ENCODE measurements around the gene SMOC1.

The SMOC1 gene

DNA sequence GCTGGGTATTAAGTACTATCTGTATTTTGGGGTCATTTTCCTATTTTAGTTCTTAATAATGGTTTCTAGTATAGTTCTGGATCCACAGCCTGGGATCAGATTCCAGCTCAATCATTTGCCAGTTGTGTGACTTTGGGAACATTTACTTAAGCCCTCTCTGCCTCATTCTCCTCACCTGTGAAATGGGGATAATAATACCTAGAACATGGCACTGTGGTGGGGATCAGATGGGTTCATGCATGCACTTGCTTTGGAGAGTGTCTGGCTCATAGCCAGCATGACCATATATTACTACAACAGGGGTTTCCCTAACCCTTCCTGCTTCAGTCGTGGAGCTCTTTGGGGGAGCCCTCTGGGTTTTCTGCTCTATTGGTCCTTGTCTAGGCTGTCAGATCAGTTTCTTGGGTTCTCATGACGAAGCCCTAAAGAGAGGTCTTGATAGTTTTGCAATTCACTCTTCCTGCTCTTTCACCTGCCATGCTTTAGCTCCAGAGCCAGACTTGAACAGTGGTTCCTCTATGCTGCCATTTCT, 34.1 kb upstream of the SMOC1 start:
- DNase-seq (ENCODE audit: insufficient read length, low spot score), result no peak
- TF ChIP-seq, protein P1, sequence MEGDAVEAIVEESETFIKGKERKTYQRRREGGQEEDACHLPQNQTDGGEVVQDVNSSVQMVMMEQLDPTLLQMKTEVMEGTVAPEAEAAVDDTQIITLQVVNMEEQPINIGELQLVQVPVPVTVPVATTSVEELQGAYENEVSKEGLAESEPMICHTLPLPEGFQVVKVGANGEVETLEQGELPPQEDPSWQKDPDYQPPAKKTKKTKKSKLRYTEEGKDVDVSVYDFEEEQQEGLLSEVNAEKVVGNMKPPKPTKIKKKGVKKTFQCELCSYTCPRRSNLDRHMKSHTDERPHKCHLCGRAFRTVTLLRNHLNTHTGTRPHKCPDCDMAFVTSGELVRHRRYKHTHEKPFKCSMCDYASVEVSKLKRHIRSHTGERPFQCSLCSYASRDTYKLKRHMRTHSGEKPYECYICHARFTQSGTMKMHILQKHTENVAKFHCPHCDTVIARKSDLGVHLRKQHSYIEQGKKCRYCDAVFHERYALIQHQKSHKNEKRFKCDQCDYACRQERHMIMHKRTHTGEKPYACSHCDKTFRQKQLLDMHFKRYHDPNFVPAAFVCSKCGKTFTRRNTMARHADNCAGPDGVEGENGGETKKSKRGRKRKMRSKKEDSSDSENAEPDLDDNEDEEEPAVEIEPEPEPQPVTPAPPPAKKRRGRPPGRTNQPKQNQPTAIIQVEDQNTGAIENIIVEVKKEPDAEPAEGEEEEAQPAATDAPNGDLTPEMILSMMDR (IDR thresholded peaks at IDR 0.05; ENCODE audit: insufficient read depth, missing control alignments), result no peak
- no peak for FAIRE-seq

DNA sequence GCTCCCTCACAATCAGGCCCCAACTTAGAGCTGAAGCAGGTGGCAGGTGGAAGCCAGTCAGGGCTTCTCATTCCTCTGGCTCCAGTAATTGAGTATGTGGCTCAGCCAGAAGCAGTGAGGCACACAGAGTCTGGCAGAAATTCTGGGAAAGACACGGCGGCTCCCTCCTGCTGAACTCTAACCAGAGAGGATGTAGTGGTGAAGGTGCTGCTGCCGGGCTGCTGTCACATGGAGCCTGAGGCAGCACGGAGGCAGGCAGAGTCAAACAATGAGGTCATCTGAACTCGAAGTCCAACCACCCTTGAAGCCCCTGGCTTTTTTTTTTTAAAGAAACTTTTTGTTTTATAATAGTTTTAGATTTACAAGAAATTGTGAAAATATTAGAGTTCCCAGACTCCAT, 33.4 kb upstream of the SMOC1 start:
- TF ChIP-seq, protein P1 (IDR thresholded peaks at IDR 0.05; ENCODE audit: insufficient read depth, missing control alignments), result no peak
- no peak for FAIRE-seq
- no peak for DNase-seq (ENCODE audit: insufficient read length, low spot score)

DNA sequence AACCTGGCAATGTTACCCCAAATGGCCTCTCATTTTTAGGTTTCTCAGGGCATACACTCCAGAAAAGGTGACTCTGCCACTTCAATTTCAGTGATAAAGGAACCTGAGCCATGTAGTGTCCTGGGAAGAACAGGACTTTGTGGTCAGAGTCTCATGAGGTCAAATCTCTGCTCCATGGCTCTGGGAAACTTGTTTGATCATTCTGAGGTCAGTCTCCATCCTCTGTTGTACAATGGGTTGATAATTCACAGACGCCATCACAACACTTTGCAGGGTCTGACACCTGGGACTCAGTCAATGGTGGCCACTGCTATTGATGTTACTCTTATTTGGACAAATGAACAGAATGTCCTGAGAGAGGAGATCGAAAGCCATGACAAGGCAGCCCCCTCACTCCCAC, 31.1 kb upstream of the SMOC1 start:
- DNase-seq (ENCODE audit: insufficient read length, low spot score) (no peak), FAIRE-seq (no peak)
- TF ChIP-seq, protein P1 (IDR thresholded peaks at IDR 0.05; ENCODE audit: insufficient read depth, missing control alignments), result no peak

DNA sequence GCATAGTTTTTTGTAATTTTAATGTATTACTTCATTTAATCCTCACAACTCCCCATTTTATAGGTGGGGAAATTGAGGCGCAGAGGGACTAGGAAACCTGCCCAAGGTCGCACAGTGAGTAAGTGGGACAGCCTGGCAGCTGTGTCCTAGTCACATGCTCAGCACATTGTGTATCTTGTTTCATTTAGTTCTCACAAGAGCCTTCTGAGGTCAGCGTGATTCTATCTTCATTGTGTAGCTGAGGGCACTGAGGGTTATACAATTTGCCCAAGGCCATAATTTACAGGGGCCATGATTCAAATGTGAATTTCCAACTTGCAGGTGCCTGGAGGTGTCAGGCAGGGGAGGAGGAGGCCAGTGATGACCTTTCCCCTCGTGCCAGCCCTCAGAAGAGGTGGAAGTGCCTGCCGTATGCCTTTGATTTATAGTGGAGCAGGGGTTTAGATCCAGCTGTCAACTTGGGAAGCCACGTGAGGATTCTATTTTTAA, 30.3 kb upstream of the SMOC1 start:
- TF ChIP-seq, protein P1 (IDR thresholded peaks at IDR 0.05; ENCODE audit: insufficient read depth, missing control alignments), result no peak
- DNase-seq (ENCODE audit: insufficient read length, low spot score), result no peak
- no peak for FAIRE-seq

DNA sequence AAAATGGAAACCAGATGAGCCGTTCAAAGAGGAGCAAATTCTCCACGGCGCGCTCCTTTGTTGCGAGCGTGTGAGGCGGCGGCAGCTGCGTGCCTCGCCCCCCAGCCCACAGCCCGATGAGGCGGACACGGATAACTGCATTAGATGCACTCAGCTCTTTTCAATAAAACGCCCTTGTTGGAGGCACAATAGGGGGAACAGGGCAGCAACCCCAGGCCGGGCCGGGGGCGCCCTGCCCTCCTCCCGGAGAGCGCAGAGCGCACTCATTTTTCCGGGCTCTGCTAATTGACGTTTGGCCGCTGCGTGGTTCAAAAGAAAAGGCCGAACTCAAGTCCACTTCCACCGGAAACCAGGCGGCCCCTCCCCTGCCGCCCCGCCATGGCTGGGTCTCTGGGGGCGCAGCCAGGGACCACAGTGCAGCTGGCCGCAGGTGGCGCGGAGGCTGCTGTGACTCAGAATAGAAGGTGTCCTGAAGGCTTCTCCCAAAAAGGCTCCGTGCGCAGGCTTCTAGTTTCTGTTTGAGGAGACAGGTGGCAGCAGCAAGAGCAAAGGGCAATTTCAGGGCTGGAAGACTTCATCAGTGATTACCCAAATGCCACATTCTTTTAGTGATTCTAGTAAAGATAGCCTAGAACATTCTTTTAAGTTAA, 29.0 kb upstream of the SMOC1 start:
- no peak for FAIRE-seq
- TF ChIP-seq, protein P1 (IDR thresholded peaks at IDR 0.05; ENCODE audit: insufficient read depth, missing control alignments), result no peak
- DNase-seq (ENCODE audit: insufficient read length, low spot score), result no peak

DNA sequence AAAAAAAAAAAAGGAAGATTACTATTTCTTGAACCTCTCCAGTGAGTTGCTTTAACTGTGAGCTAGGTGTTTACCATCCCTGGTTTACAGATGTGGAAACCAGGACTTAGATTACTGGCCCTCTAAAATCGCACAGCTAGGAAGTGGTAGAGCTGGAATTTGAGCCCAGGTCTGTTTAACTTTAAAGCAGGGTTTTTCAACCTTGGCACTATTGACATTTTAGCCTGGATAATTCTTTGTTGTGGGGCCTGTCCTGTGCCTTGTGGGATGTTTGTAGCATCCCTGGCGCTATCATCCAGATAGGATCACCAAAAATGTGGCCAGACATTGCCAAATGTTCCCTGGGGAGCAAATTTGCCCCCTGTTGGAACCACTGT, 28.5 kb upstream of the SMOC1 start:
- FAIRE-seq (no peak), DNase-seq (ENCODE audit: insufficient read length, low spot score) (no peak)
- TF ChIP-seq, protein P1 (IDR thresholded peaks at IDR 0.05; ENCODE audit: insufficient read depth, missing control alignments), result no peak

All from D721Med (cell line).